Mesendoderm (in vitro differentiated cells): ENCODE results near the gene ADAMTS12.

Experiments
- DNase-seq: peaks from one replicate; pipeline ENCODE4 v3.0.0; 2013
- H2AK5ac ChIP-seq: 2 replicates; pipeline ENCODE4 v1.6.1; 2013; ENCODE audit warnings: low read length, inconsistent platforms
- H2BK120ac ChIP-seq: 2 replicates; pipeline ENCODE4 v1.6.1; 2013; ENCODE audit warnings: low read depth, mild to moderate bottlenecking, low read length, moderate library complexity, mixed read lengths
- H2BK15ac ChIP-seq: replicated peaks from 2 replicates; pipeline ENCODE4 v1.6.1; 2013; ENCODE audit warnings: low read depth, mild to moderate bottlenecking, moderate library complexity
- H2BK5ac ChIP-seq: 2 replicates; pipeline ENCODE4 v1.6.1; 2013; ENCODE audit warnings: low read length, inconsistent platforms
- H3K18ac ChIP-seq: 2 replicates; pipeline ENCODE4 v1.6.1; 2013; ENCODE audit warnings: mild to moderate bottlenecking, low read length, mixed read lengths
- H3K23ac ChIP-seq: one replicate; pipeline ENCODE4 v1.6.1; 2013; ENCODE audit warnings: low read length
- H3K27ac ChIP-seq: 2 replicates; pipeline ENCODE4 v1.5.1; 2013; ENCODE audit warnings: low read depth, mild to moderate bottlenecking, inconsistent platforms, low read length, moderate library complexity
- H3K27me3 ChIP-seq: 2 replicates; pipeline ENCODE4 v1.6.1; 2013; ENCODE audit warnings: low read length, control low read depth, mild to moderate bottlenecking, inconsistent platforms; ENCODE audit not compliant: insufficient read depth, poor library complexity
- H3K36me3 ChIP-seq: 2 replicates; pipeline ENCODE4 v1.6.1; 2013; ENCODE audit warnings: low read length, inconsistent platforms; ENCODE audit not compliant: control insufficient read depth, insufficient read depth
- H3K4ac ChIP-seq: one replicate; pipeline ENCODE4 v1.6.1; 2013; ENCODE audit warnings: low read depth, mild to moderate bottlenecking, low read length, moderate library complexity
- H3K4me1 ChIP-seq: 2 replicates; pipeline ENCODE4 v1.6.1; 2013; ENCODE audit warnings: low read depth, low read length, inconsistent platforms; ENCODE audit not compliant: control insufficient read depth
- H3K4me2 ChIP-seq: 2 replicates; pipeline ENCODE4 v1.6.1; 2013; ENCODE audit warnings: low read length
- H3K4me3 ChIP-seq: 2 replicates; pipeline ENCODE4 v1.5.1; 2013; ENCODE audit warnings: mild to moderate bottlenecking, low read length
- H3K56ac ChIP-seq: one replicate; pipeline ENCODE4 v1.6.1; 2013; ENCODE audit warnings: low read length
- H3K79me1 ChIP-seq: 2 replicates; pipeline ENCODE4 v1.6.1; 2013; ENCODE audit warnings: low read length, inconsistent platforms
- H3K79me2 ChIP-seq: 2 replicates; pipeline ENCODE4 v1.6.1; 2013; ENCODE audit warnings: mild to moderate bottlenecking, low read length; ENCODE audit not compliant: control insufficient read depth, insufficient read depth
- H3K9ac ChIP-seq: 2 replicates; pipeline ENCODE4 v1.6.1; 2013; ENCODE audit warnings: low read length, inconsistent platforms
- H4K5ac ChIP-seq: one replicate; pipeline ENCODE4 v1.6.1; 2013; ENCODE audit warnings: low read length
- H4K8ac ChIP-seq: one replicate; pipeline ENCODE4 v1.6.1; 2013; ENCODE audit warnings: low read depth, mild to moderate bottlenecking, control low read depth, low read length, moderate library complexity
- WGBS: extraction: QIAGEN DNeasy Blood & Tissue Kit; methylation state at CpG from one replicate; pipeline ENCODE4 v1.1.7; 2013; ENCODE audit warnings: low lambda C conversion rate, missing lambda C conversion rate; ENCODE audit not compliant: insufficient coverage; ENCODE audit errors: extremely low coverage; 5-methylcytosine and 5-hydroxymethylcytosine counted together

ADAMTS12 gene

DNA sequence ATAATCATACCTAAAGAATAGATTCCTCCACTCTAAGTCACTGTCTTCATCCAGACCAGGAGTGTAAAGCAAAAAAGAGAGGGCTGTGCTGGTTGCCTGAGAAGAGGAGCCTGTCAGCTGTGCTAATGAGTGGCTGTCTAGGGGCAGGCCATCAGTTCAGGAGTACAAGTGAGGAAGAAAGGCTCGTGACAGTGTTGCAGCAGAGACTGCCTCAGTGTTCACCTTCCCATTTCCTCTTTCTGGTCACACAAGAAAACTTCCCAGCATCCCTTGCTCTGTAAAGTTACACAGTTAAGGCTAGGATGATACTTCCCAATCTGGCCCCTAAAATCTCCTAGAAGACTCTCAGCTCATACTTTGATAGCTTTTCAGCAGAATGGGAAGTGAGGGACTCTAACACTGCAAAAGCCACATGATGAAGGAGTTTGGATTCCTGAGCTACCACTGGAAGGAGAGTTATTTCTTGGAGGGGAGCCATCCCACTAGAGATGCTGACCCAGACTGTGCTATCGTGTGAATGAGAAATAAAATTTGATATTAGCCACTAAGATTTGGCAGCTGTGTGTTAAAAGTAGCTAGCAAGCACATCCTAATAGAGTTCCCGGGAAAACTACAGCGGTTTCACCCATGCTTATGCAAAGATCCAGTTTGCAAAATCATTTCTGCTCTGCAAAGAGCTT is 67.1 kb downstream of the ADAMTS12 start:
- Histone ChIP-seq H3K56ac (no peak overlapping the region), H2BK120ac (no peak overlapping the region), H3K18ac (no peak overlapping the region), H4K5ac (no peak overlapping the region), H3K4me3 (no peak overlapping the region), H2BK5ac (no peak overlapping the region), H3K27me3 (no peaks in the 10 kb centered on the region), H3K4ac (no peak overlapping the region), H3K9ac (no peak overlapping the region), H2BK15ac (no peak overlapping the region), H3K79me1 (no peaks in the 10 kb centered on the region), H2AK5ac (no peak overlapping the region), H3K36me3 (no peaks in the 10 kb centered on the region), H3K27ac (no peak overlapping the region), H3K79me2 (no peaks in the 10 kb centered on the region), H3K4me1 (no peaks in the 10 kb centered on the region), H4K8ac (no peak overlapping the region), H3K23ac (no peak overlapping the region), H3K4me2 (no peak overlapping the region)
- WGBS = no CpG with 5 or more reads among the region's 4 CpGs
- DNase-seq = no peak

DNA sequence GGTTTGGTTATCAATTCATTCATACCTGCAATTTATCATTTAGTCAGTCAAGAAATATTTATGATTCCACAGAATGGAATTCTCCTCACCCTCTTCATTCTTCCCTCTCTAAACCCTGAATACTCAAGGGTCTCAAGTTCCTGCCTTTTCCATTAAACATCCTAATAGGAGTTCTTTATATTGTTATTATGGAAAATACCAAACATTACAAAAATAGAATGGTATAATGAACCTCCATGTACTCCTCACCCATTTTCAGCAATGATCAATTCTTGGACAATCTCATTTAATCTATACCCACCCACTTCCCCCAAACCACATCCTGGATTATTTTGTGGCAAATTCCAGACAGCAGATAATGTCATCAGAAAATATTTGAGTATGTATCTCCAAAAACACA is 74.5 kb downstream of the ADAMTS12 start:
- no peak overlapping the region for H4K8ac ChIP-seq
- no peak overlapping the region for H3K4ac ChIP-seq
- no peak overlapping the region for H3K4me3 ChIP-seq
- no peak overlapping the region for H2AK5ac ChIP-seq
- H3K4me1 ChIP-seq = no peaks in the 10 kb centered on the region
- DNase-seq = no peak
- H3K23ac ChIP-seq = no peak overlapping the region
- H3K36me3 ChIP-seq = no peaks in the 10 kb centered on the region
- H3K18ac ChIP-seq = no peak overlapping the region
- H3K9ac ChIP-seq = no peak overlapping the region
- no peaks in the 10 kb centered on the region for H3K79me1 ChIP-seq
- no peak overlapping the region for H2BK120ac ChIP-seq
- no peak overlapping the region for H2BK5ac ChIP-seq
- no peaks in the 10 kb centered on the region for H3K79me2 ChIP-seq
- no peak overlapping the region for H3K56ac ChIP-seq
- no peak overlapping the region for H3K4me2 ChIP-seq
- no peak overlapping the region for H2BK15ac ChIP-seq
- no peak overlapping the region for H3K27ac ChIP-seq
- no peaks in the 10 kb centered on the region for H3K27me3 ChIP-seq
- no peak overlapping the region for H4K5ac ChIP-seq

DNA sequence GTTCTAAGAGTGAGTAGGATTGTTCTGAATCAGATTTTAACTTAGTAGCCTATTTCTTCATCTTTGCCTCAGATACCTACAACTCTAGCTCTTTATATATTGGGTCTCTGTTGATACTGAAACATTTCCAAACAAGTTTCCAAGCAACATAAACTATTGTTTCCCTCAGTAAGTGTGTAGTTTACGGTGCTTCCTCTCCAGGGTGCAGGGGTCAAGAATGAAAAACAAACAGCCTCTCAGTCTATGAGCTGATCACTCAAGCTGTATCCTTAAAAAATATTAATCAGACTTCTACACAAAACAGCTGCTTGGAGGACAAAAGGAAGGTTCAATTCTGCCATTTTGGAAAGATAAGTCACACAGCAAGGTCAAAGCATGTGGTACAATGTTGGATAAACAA is 75.0 kb downstream of the ADAMTS12 start:
- no peak for DNase-seq
- H2AK5ac ChIP-seq = no peak overlapping the region
- WGBS = no CpG with 5 or more reads among the region's 1 CpG
- no peaks in the 10 kb centered on the region for H3K36me3 ChIP-seq
- no peaks in the 10 kb centered on the region for H3K79me1 ChIP-seq
- no peak overlapping the region for H3K18ac ChIP-seq
- no peak overlapping the region for H3K27ac ChIP-seq
- H4K5ac ChIP-seq = no peak overlapping the region
- no peak overlapping the region for H3K23ac ChIP-seq
- no peaks in the 10 kb centered on the region for H3K79me2 ChIP-seq
- H2BK5ac ChIP-seq = no peak overlapping the region
- no peak overlapping the region for H4K8ac ChIP-seq
- H3K4me1 ChIP-seq = no peaks in the 10 kb centered on the region
- no peak overlapping the region for H2BK15ac ChIP-seq
- no peak overlapping the region for H3K56ac ChIP-seq
- no peaks in the 10 kb centered on the region for H3K27me3 ChIP-seq
- no peak overlapping the region for H3K4me2 ChIP-seq
- no peak overlapping the region for H3K4ac ChIP-seq
- H3K4me3 ChIP-seq = no peak overlapping the region
- no peak overlapping the region for H3K9ac ChIP-seq
- H2BK120ac ChIP-seq = no peak overlapping the region

DNA sequence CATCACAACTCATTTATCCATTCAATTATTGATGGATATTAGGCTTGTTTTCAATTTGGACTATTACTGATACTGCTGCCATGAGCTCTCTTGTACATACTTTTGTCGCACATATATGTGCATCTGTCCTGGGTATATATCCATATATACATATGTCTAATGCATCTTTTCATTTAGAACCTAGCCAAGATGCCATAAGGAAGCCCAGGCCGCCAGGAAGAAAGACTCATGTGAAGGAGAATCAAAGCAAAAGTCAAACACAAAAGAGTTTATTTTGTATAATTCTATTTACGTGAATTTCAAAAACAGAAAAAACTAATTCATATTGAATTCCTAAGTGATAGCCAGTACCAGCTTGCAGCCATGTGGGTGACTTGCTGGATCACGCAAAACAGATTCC is 79.0 kb downstream of the ADAMTS12 start:
- no peak overlapping the region for H2BK15ac ChIP-seq
- H3K56ac ChIP-seq = no peak overlapping the region
- no peak overlapping the region for H2BK5ac ChIP-seq
- no peak overlapping the region for H3K18ac ChIP-seq
- H3K9ac ChIP-seq = no peak overlapping the region
- no peak overlapping the region for H3K27ac ChIP-seq
- no peak overlapping the region for H2AK5ac ChIP-seq
- H3K4me1 ChIP-seq = no peaks in the 10 kb centered on the region
- no peak overlapping the region for H2BK120ac ChIP-seq
- H3K23ac ChIP-seq = no peak overlapping the region
- H4K5ac ChIP-seq = no peak overlapping the region
- no peaks in the 10 kb centered on the region for H3K79me2 ChIP-seq
- H4K8ac ChIP-seq = no peak overlapping the region
- no peak overlapping the region for H3K4me2 ChIP-seq
- H3K4ac ChIP-seq = no peak overlapping the region
- no peak overlapping the region for H3K4me3 ChIP-seq
- DNase-seq = no peak
- WGBS = no CpG with 5 or more reads among the region's 4 CpGs
- no peaks in the 10 kb centered on the region for H3K27me3 ChIP-seq
- no peaks in the 10 kb centered on the region for H3K36me3 ChIP-seq
- no peaks in the 10 kb centered on the region for H3K79me1 ChIP-seq

DNA sequence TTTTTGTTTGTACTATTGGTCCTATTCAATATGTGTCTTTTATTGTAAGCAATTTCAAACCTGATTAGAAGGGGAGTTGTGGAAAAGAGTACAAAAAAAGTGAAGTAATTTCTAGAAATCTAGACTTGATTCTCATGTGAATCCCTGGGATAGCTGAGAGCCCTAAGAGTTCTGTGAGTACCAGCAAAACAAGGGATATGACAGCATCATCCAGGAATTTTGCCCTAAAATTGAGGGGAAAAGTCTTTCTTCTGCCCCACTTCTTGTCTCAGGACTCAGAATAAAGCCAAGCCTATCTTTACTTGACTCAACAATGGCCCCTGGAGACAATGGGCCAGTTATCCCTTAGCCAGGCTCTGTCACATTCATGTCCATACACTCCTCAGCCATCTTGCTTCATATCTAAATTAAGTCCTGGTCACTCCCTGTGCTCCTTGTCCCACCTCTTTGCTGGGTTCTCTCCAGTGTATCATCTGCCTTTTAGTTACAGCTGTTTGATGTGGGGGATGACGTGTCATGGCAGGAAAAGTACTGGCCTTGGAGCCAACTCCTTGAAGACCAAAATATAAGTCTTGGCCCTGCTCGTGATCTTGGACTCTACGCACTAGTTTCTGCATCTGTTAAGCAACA is 81.2 kb downstream of the ADAMTS12 start:
- Histone ChIP-seq H4K8ac (no peak overlapping the region), H2AK5ac (no peak overlapping the region), H3K79me1 (no peaks in the 10 kb centered on the region), H4K5ac (no peak overlapping the region), H3K79me2 (no peaks in the 10 kb centered on the region), H2BK120ac (no peak overlapping the region), H3K18ac (no peak overlapping the region), H3K56ac (no peak overlapping the region), H3K4ac (no peak overlapping the region), H2BK15ac (no peak overlapping the region), H3K27me3 (no peaks in the 10 kb centered on the region), H3K4me1 (no peaks in the 10 kb centered on the region), H3K9ac (no peak overlapping the region), H3K36me3 (no peaks in the 10 kb centered on the region), H3K4me3 (no peak overlapping the region), H3K27ac (no peak overlapping the region), H3K4me2 (no peak overlapping the region), H2BK5ac (no peak overlapping the region), H3K23ac (no peak overlapping the region)
- WGBS = no CpG with 5 or more reads among the region's 3 CpGs
- DNase-seq = peak; percentile 36

DNA sequence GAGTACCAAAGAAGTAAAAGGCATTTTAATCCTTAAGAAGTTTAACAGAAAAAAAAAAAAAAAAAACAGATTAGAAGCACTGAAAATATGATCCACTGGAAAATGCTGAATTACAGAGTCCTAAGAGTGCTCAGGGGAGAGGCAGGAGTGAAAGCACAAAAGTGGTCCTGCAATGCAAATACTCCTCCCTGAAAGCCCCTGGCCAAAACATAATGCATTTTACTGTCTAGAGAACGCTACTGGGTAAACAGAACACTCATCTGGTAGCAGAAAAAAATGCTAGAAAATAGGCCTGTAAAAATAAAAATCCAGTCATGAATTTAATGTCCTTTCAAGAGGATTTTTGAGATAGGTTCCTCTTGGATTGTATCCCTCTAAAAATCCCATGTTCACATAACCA is 81.9 kb downstream of the ADAMTS12 start:
- Histone ChIP-seq H4K5ac (no peak overlapping the region), H2AK5ac (no peak overlapping the region), H4K8ac (no peak overlapping the region), H3K36me3 (no peaks in the 10 kb centered on the region), H2BK120ac (no peak overlapping the region), H3K27ac (no peak overlapping the region), H2BK15ac (no peak overlapping the region), H3K4me1 (no peaks in the 10 kb centered on the region), H3K79me1 (no peaks in the 10 kb centered on the region), H3K9ac (no peak overlapping the region), H3K27me3 (no peaks in the 10 kb centered on the region), H2BK5ac (no peak overlapping the region), H3K4ac (no peak overlapping the region), H3K4me2 (no peak overlapping the region), H3K18ac (no peak overlapping the region), H3K23ac (no peak overlapping the region), H3K56ac (no peak overlapping the region), H3K79me2 (no peaks in the 10 kb centered on the region), H3K4me3 (no peak overlapping the region)
- DNase-seq = no peak
- WGBS = no CpG with 5 or more reads among the region's 1 CpG
